ENCODE data around the gene MYOD1.

Gene MYOD1

DNA sequence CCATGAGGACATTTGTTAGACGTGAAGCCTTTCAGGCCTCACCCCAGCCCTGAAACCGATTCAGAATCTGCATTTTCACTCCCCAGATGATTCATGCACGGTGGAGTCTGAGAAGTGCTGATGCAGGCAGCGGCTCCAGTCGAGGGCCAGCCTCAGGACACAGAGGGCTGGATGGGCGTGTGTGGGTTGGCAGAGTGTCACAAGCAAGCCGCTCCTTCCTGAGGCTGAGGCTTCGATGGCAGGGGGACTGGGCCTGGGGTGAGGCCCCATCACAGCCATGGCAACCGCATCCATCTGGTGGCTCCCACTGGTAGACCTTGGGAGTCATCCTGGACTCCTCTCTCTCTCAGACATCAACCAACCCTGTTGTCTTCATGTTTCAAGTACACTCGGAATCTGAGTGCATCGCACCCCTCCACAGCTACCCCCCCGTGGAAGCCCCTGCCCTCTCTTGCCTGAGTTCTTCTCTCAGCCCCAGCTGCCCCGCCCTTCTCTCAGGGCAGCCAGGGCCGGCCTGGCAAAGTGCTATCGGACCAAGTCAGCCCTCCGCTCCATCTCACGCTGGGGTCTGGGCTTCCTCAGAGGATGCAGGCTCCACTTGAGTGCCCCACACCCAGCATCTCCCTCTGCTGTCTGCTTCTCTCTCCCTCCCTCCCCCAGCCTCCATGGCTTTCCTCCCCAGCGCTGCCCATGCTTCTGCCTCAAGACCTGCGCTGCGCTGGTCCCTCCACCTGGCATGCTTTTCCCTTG lies 25.8 kb downstream of the MYOD1 start:
- Mint-ChIP-seq H3K4me1 (ENCODE audit: low read depth) (no peaks in the 10 kb centered on the region), H3K4me3 (no peak overlapping the region), H3K36me3 (ENCODE audit: low read depth) (no peaks in the 10 kb centered on the region), H3K9me3 (no peaks in the 10 kb centered on the region), H3K27ac (no peak overlapping the region), H3K27me3 (ENCODE audit: low read depth) (peaks cover 2% of the 10 kb centered on the region)
- DNase-seq (ENCODE audit: low spot score): no peak

DNA sequence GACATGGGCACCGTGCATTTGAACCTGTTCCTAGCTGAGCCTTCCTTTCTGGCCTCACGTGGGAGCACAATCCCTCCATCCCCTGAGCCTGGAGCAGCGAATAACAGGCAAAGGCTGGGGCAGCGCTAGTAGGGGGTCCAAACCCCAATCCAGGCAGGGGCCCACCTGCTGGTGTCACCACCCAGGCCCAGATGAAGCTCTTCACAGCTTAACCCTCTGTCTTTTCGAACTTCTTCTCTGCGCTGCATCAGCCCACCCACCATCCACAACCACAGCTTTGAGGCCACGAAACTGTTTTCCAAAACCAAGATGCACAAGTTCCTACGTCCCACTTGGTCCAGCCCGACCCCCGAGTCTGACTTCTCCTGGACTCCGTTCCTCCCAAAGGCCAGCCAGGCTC lies 26.7 kb downstream of the MYOD1 start:
- Mint-ChIP-seq H3K4me3 (no peak overlapping the region), H3K27ac (no peak overlapping the region), H3K27me3 (ENCODE audit: low read depth) (no peaks in the 10 kb centered on the region), H3K36me3 (ENCODE audit: low read depth) (no peaks in the 10 kb centered on the region), H3K4me1 (ENCODE audit: low read depth) (no peaks in the 10 kb centered on the region), H3K9me3 (no peaks in the 10 kb centered on the region)
- no peak for DNase-seq (ENCODE audit: low spot score)

GRCh38 chr11:17747131-17747955 lies 28.0 kb downstream of the MYOD1 start:
- Mint-ChIP-seq H3K27me3 (ENCODE audit: low read depth) (no peaks in the 10 kb centered on the region), H3K4me1 (ENCODE audit: low read depth) (no peaks in the 10 kb centered on the region), H3K4me3 (no peak overlapping the region), H3K9me3 (no peaks in the 10 kb centered on the region), H3K36me3 (ENCODE audit: low read depth) (no peaks in the 10 kb centered on the region), H3K27ac (no peak overlapping the region)
- DNase-seq (ENCODE audit: low spot score): no peak

DNA sequence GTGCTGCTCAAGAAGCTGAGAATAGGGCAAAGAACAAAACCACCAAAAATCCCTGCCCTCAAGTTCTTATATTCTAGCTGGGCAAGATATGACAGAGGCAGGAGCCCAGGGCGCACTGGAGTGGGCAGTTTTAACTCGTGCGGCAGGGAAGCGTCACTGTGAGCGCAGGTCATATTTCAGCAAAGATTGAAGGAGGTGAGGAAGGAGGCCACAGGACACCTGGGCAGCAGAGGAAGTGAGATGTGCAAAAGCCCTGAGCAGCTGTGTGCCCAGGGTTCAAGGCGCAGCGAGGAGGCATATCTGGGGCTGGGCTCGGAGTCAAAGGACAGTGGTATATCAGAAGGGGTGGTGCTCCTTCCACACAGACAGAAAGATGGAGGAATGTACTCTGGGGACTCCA lies 28.7 kb downstream of the MYOD1 start:
- DNase-seq (ENCODE audit: low spot score): no peak
- no peaks in the 10 kb centered on the region for H3K9me3 Mint-ChIP-seq
- no peaks in the 10 kb centered on the region for H3K36me3 Mint-ChIP-seq (ENCODE audit: low read depth)
- no peaks in the 10 kb centered on the region for H3K4me1 Mint-ChIP-seq (ENCODE audit: low read depth)
- no peak overlapping the region for H3K27ac Mint-ChIP-seq
- H3K27me3 Mint-ChIP-seq (ENCODE audit: low read depth): no peaks in the 10 kb centered on the region
- no peak overlapping the region for H3K4me3 Mint-ChIP-seq

DNA sequence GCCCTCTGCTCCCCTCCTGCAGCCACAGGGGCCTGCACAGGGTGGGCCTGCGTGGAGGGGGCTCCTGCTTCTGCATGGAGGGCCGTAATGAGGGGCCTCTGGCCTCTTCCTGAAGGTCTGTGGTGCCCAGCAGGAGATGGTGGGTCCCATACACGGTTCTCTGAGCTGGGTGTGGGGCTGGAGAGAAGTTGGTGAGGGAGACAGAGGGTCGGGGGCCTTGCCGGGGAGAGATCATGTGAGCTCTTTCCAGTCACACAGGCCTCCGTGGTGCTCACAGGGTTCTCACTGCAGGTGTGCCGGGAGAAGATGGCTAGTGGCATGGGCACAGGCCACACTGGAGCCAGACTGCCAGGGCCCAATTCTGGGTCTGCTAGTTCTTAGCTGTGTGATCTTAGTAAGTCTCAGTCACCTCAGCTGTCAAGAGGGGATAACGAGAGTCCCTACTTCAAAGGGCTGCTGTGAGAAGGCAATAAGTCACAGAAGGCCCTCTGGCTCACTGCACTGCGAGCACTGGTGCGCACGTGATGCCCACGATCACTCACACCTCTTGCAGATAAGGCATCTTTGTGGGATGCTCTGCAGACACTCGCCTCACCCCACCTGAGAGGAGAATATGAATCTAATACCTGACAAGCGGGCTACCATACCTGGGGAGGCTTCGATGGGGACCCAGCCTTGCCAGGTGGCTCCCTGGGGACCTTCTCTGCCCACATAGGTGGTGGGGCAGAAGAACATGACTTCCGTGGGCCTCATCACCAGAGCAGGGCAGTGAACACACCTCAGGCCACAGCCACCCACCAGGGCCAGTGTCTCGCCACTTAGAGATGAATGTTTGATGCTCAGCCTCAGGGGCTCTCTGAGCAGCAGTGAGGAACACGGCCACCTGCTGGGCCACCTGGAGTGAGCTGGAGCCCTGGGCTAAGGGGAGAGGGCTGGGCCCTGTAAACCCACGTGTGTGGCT lies 29.7 kb downstream of the MYOD1 start:
- Mint-ChIP-seq H3K27ac (no peak overlapping the region), H3K27me3 (ENCODE audit: low read depth) (no peaks in the 10 kb centered on the region), H3K4me1 (ENCODE audit: low read depth) (no peaks in the 10 kb centered on the region), H3K9me3 (no peaks in the 10 kb centered on the region), H3K36me3 (ENCODE audit: low read depth) (no peaks in the 10 kb centered on the region), H3K4me3 (no peak overlapping the region)
- no peak for DNase-seq (ENCODE audit: low spot score)

DNA sequence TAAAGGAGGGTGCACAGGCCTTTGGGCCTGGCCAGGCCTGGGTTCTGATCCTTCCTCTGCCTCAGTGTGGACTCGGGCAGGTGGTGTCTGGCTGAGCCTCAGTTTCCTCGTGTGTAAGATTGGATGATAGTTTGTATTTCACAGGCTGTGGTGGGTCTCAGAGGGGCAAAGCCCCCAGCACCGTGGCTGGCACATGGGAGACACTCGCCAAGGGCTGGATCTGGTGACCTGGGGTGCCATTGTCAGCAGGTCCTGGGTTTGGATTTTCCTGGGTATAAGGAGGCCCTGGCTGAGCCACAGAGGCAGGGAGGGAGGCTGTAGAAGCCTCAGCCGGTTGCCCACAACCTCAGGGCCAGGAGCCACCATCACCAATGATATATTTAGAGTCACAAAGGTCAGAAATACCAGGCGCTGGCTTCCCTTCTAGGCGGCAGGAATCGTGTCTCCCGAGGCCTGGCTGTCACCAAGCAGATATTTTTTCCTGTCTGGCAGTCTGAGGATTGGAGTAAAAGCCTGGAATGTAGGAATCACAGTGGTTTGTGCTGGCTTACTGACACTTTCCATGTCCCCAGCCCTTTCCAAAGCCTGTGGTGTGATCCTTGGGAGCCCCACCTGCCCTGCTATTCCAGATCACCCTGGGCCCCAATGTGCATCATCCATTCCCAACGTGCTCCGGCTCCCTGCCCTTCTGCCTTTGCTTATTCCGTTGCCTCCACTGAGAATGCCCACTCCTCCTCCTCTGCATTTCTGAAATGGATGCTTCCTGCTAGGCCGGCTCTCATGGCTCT lies 30.8 kb downstream of the MYOD1 start:
- no peak for DNase-seq (ENCODE audit: low spot score)
- no peaks in the 10 kb centered on the region for H3K36me3 Mint-ChIP-seq (ENCODE audit: low read depth)
- H3K4me3 Mint-ChIP-seq: no peak overlapping the region
- no peaks in the 10 kb centered on the region for H3K4me1 Mint-ChIP-seq (ENCODE audit: low read depth)
- H3K9me3 Mint-ChIP-seq: no peaks in the 10 kb centered on the region
- H3K27me3 Mint-ChIP-seq (ENCODE audit: low read depth): no peaks in the 10 kb centered on the region
- no peak overlapping the region for H3K27ac Mint-ChIP-seq

DNA sequence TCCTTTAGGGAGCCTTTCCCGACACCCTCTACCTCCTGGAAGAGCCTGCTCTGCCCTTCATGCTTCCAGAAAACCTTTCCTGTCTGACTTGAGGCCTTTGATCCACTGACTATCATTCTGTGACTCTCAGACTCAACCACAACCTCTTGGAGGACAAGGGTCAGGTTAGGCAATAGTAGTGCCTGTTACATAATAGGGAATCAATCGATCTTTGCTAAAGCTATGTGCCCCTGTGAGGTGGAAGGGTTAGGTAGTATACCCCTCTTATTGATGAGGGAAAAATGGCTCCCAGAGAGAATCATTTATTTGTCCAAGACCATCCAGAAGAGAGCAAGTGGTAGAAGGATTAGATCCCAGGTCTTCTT lies 31.4 kb downstream of the MYOD1 start:
- Mint-ChIP-seq H3K27ac (no peak overlapping the region), H3K36me3 (ENCODE audit: low read depth) (no peaks in the 10 kb centered on the region), H3K27me3 (ENCODE audit: low read depth) (no peaks in the 10 kb centered on the region), H3K9me3 (no peaks in the 10 kb centered on the region), H3K4me1 (ENCODE audit: low read depth) (no peaks in the 10 kb centered on the region), H3K4me3 (no peak overlapping the region)
- no peak for DNase-seq (ENCODE audit: low spot score)

DNA sequence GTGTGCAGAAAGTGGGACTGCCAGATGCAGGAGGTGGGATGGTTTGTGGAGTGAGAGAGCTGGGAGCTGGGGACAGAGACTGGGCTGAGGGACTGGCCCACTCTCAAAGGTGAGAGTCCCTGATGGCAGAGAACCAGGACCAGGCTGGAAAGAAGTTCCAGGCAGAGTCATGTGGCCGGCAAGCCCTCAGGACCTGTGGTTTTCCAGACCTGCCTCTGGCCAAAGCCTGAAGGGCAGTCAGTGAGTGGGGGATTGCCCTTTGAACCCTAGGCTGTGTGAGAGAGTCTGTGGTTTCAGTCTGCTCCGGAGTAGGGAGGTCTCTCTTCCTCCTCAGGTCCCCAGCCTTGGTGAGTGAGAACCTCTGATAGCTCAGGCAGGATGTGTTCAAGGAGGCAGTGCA lies 32.2 kb downstream of the MYOD1 start:
- Mint-ChIP-seq H3K27ac (no peak overlapping the region), H3K36me3 (ENCODE audit: low read depth) (no peaks in the 10 kb centered on the region), H3K4me3 (no peak overlapping the region), H3K27me3 (ENCODE audit: low read depth) (no peaks in the 10 kb centered on the region), H3K9me3 (no peaks in the 10 kb centered on the region), H3K4me1 (ENCODE audit: low read depth) (no peaks in the 10 kb centered on the region)
- no peak for DNase-seq (ENCODE audit: low spot score)

GRCh38 chr11:17752144-17752543 lies 32.8 kb downstream of the MYOD1 start:
- Mint-ChIP-seq H3K27ac (no peak overlapping the region), H3K4me3 (no peak overlapping the region), H3K4me1 (ENCODE audit: low read depth) (no peaks in the 10 kb centered on the region), H3K9me3 (no peaks in the 10 kb centered on the region), H3K27me3 (ENCODE audit: low read depth) (no peaks in the 10 kb centered on the region), H3K36me3 (ENCODE audit: low read depth) (no peaks in the 10 kb centered on the region)
- no peak for DNase-seq (ENCODE audit: low spot score)

GRCh38 chr11:17753153-17753552 lies 33.8 kb downstream of the MYOD1 start:
- Mint-ChIP-seq H3K9me3 (no peaks in the 10 kb centered on the region), H3K27ac (no peak overlapping the region), H3K4me3 (no peak overlapping the region), H3K36me3 (ENCODE audit: low read depth) (no peaks in the 10 kb centered on the region), H3K27me3 (ENCODE audit: low read depth) (no peaks in the 10 kb centered on the region), H3K4me1 (ENCODE audit: low read depth) (no peaks in the 10 kb centered on the region)
- no peak for DNase-seq (ENCODE audit: low spot score)

- no peak for DNase-seq (ENCODE audit: low spot score)
- no peaks in the 10 kb centered on the region for H3K9me3 Mint-ChIP-seq
These were observed 34.3 kb downstream of the MYOD1 start for GRCh38 chr11:17753641-17754040.

DNA sequence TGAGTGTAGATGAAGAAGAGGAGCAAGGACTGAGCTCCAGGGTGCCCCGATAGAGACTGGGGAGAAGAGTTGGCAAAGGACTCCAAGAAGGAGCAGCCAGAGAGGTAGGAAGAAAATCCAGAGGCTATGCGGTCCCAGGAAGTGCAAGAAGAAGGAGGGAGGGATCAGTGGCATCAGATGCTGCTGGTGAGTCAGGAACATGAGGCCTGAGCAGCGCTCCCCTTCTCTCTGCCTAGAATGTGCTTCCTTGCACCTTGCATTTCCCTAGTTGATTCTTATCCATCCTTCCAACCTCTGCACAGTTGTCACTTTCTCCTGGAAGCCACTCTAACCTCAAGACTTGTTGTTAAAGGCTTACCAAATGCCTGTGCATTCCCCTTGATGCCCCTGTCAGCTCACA lies 36.5 kb downstream of the MYOD1 start:
- H3K9me3 Mint-ChIP-seq: no peaks in the 10 kb centered on the region
- no peak overlapping the region for H3K27ac Mint-ChIP-seq
- H3K4me1 Mint-ChIP-seq (ENCODE audit: low read depth): no peaks in the 10 kb centered on the region
- no peak for DNase-seq (ENCODE audit: low spot score)
- H3K4me3 Mint-ChIP-seq: no peak overlapping the region
- no peaks in the 10 kb centered on the region for H3K36me3 Mint-ChIP-seq (ENCODE audit: low read depth)
- H3K27me3 Mint-ChIP-seq (ENCODE audit: low read depth): no peaks in the 10 kb centered on the region

More at GRCh38 chr11:17753641-17754040, 34.3 kb downstream of the MYOD1 start:
- H3K27me3 Mint-ChIP-seq (ENCODE audit: low read depth): no peaks in the 10 kb centered on the region
- H3K4me1 Mint-ChIP-seq (ENCODE audit: low read depth): no peaks in the 10 kb centered on the region
- no peak overlapping the region for H3K27ac Mint-ChIP-seq
- no peaks in the 10 kb centered on the region for H3K36me3 Mint-ChIP-seq (ENCODE audit: low read depth)
- no peak overlapping the region for H3K4me3 Mint-ChIP-seq
